H1 (cell line): Measurements from ENCODE around the gene RBM27. TPM values are rescaled to one million over a fixed set of nuclear protein-coding genes. Genes with fewer than 3 reads are reported as not detected.

Experiments
- CTCF ChIA-PET: fragments of 300-600 bp; sonication (Branson Sonifier 250); formaldehyde crosslinking; loops from one replicate; lab custom pipeline; 2021; ENCODE audit not compliant: partially characterized antibody; lab: Charles Lee
- POLR2A ChIA-PET: fragments of 300-600 bp; sonication (Branson Sonifier 250); formaldehyde crosslinking; loops from one replicate; lab custom pipeline; 2021; ENCODE audit warnings: inconsistent platforms; ENCODE audit not compliant: partially characterized antibody; lab: Charles Lee
- DNase-seq, 2 experiments: peaks; one replicate each; pipeline versions ENCODE4 v3.0.0 to v3.0.0-alpha.2; 2010 to 2022; ENCODE audit warnings: low spot score in 2 of 2, low read depth in 1 of 2, mixed read lengths in 1 of 2
- FAIRE-seq: peaks from 2 replicates; lab custom pipeline; 2011; peaks lifted over from hg19 to GRCh38; lab: Jason Lieb, UNC
- H2AFZ ChIP-seq: 2 replicates; pipeline ENCODE4 v1.8.1; 2012; ENCODE audit warnings: low read length, inconsistent platforms
- H2AK5ac ChIP-seq: 2 replicates; pipeline ENCODE4 v1.6.1; 2013; ENCODE audit warnings: low read depth, low read length
- H2BK120ac ChIP-seq: replicated peaks from 2 replicates; pipeline ENCODE3; 2013; ENCODE audit warnings: low read depth, low read length, inconsistent platforms
- H2BK12ac ChIP-seq: 2 replicates; pipeline ENCODE4 v1.6.1; 2013; ENCODE audit warnings: low read depth, low read length
- H2BK15ac ChIP-seq: 2 replicates; pipeline ENCODE4 v1.6.1; 2013; ENCODE audit warnings: low read length
- H2BK20ac ChIP-seq: 2 replicates; pipeline ENCODE4 v1.6.1; 2013; ENCODE audit warnings: low read length
- H2BK5ac ChIP-seq: 2 replicates; pipeline ENCODE4 v1.6.1; 2013; ENCODE audit warnings: low read depth, low read length
- H3K14ac ChIP-seq: 2 replicates; pipeline ENCODE4 v1.6.1; 2013; ENCODE audit warnings: inconsistent platforms; ENCODE audit not compliant: insufficient read length
- H3K18ac ChIP-seq: 2 replicates; pipeline ENCODE4 v1.6.1; 2013; ENCODE audit warnings: low read length; ENCODE audit errors: extremely low read depth
- H3K23ac ChIP-seq: 2 replicates; pipeline ENCODE4 v1.6.1; 2013; ENCODE audit warnings: inconsistent platforms; ENCODE audit not compliant: insufficient read length
- H3K23me2 ChIP-seq: 2 replicates; pipeline ENCODE4 v1.6.1; 2013; ENCODE audit warnings: low read depth, low read length
- H3K27ac ChIP-seq: 2 replicates; pipeline ENCODE4 v1.6.1; 2011; ENCODE audit warnings: low read depth, low read length, inconsistent platforms
- H3K27me3 ChIP-seq, 4 experiments: replicated peaks in 1 of 4; 1 replicate in 1 of 4; 2 replicates in 3 of 4; pipeline versions ENCODE4 v1.6.1 to v1.8.1; 2011 to 2013; ENCODE audit warnings: low read length in 3 of 4, mild to moderate bottlenecking in 3 of 4, inconsistent platforms in 2 of 4, mixed read lengths in 2 of 4, moderate library complexity in 1 of 4; ENCODE audit not compliant: control insufficient read depth in 3 of 4, insufficient read depth in 3 of 4; ENCODE audit errors: extremely low read depth in 1 of 4
- H3K36me3 ChIP-seq, 4 experiments: 2 replicates each; pipeline versions ENCODE4 v1.6.1 to v1.8.1; 2011 to 2013; ENCODE audit warnings: mild to moderate bottlenecking in 4 of 4, low read length in 3 of 4, moderate library complexity in 2 of 4, control low read depth in 1 of 4, inconsistent platforms in 1 of 4; ENCODE audit not compliant: insufficient read depth in 4 of 4, control insufficient read depth in 2 of 4
- H3K4ac ChIP-seq: replicated peaks from 2 replicates; pipeline ENCODE3; 2013; ENCODE audit warnings: low read length, low read depth, mixed read lengths, inconsistent platforms; ENCODE audit not compliant: insufficient read length
- H3K4me1 ChIP-seq, 4 experiments: replicated peaks in 1 of 4; 1 replicate in 1 of 4; 2 replicates in 3 of 4; pipeline versions ENCODE4 v1.6.1 to v1.8.1; 2011 to 2013; ENCODE audit warnings: low read length in 3 of 4, inconsistent platforms in 2 of 4, mixed read lengths in 1 of 4; ENCODE audit not compliant: insufficient read depth in 4 of 4, control insufficient read depth in 3 of 4
- H3K4me2 ChIP-seq, 2 experiments: 2 replicates each; pipeline versions ENCODE4 v1.6.1 to v1.8.1; 2011 to 2013; ENCODE audit warnings: low read depth in 2 of 2, low read length in 2 of 2, control low read depth in 1 of 2, inconsistent platforms in 1 of 2, mild to moderate bottlenecking in 1 of 2; ENCODE audit not compliant: insufficient read depth in 1 of 2
- H3K4me3 ChIP-seq, 4 experiments: fragments of 200-600, 300-600 bp in 1 of 4; sonication (generic), shearing (Covaris generic), sonication (Bioruptor Twin) in 1 of 4; 2 replicates each; pipeline versions ENCODE4 v1.5.1 to v1.8.1; 2011 to 2016; ENCODE audit warnings: low read length in 4 of 4, low read depth in 3 of 4, control low read depth in 2 of 4, inconsistent platforms in 2 of 4, mild to moderate bottlenecking in 2 of 4, mixed read lengths in 1 of 4, moderate library complexity in 1 of 4; ENCODE audit not compliant: insufficient read depth in 2 of 4; ENCODE audit errors: extremely low read depth in 1 of 4
- H3K56ac ChIP-seq: replicated peaks from 2 replicates; pipeline ENCODE3; 2013; ENCODE audit warnings: low read depth, mild to moderate bottlenecking, mixed read lengths, low read length, inconsistent platforms; ENCODE audit not compliant: insufficient read length
- H3K79me1 ChIP-seq: 2 replicates; pipeline ENCODE4 v1.6.1; 2013; ENCODE audit warnings: low read depth, low read length, control low read depth
- H3K79me2 ChIP-seq, 2 experiments: 2 replicates each; pipeline versions ENCODE4 v1.6.1 to v1.8.1; 2012 to 2013; ENCODE audit warnings: low read length in 2 of 2, mild to moderate bottlenecking in 2 of 2, inconsistent platforms in 1 of 2; ENCODE audit not compliant: insufficient read depth in 2 of 2, control insufficient read depth in 1 of 2
- H3K9ac ChIP-seq, 4 experiments: replicated peaks in 1 of 4; 1 replicate in 1 of 4; 2 replicates in 3 of 4; pipeline versions ENCODE4 v1.6.1 to v1.8.1; 2011 to 2013; ENCODE audit warnings: low read depth in 3 of 4, low read length in 3 of 4, control low read depth in 2 of 4, mild to moderate bottlenecking in 2 of 4, moderate library complexity in 2 of 4, inconsistent platforms in 1 of 4; ENCODE audit errors: extremely low read depth in 1 of 4
- H3K9me3 ChIP-seq, 2 experiments: 2 replicates each; pipeline versions ENCODE4 v1.6.1 to v1.8.1; 2012 to 2013; ENCODE audit warnings: mild to moderate bottlenecking in 2 of 2, moderate library complexity in 2 of 2, control low read depth in 1 of 2, inconsistent platforms in 1 of 2, low read depth in 1 of 2, low read length in 1 of 2, mixed read lengths in 1 of 2; ENCODE audit not compliant: insufficient read depth in 2 of 2
- H4K20me1 ChIP-seq, 2 experiments: replicated peaks in 1 of 2; 2 replicates each; pipeline versions ENCODE3 to v1.8.1; 2011 to 2013; ENCODE audit warnings: inconsistent platforms in 2 of 2, low read length in 2 of 2, mild to moderate bottlenecking in 1 of 2; ENCODE audit not compliant: insufficient read depth in 2 of 2, control insufficient read depth in 1 of 2
- H4K5ac ChIP-seq: 2 replicates; pipeline ENCODE4 v1.6.1; 2013; ENCODE audit warnings: low read length, low read depth, mixed read lengths, inconsistent platforms; ENCODE audit not compliant: insufficient read length
- H4K8ac ChIP-seq: 2 replicates; pipeline ENCODE4 v1.8.0; 2013; ENCODE audit warnings: mild to moderate bottlenecking, moderate library complexity, low read length, inconsistent platforms; ENCODE audit not compliant: insufficient read depth; ENCODE audit errors: extremely low read depth
- H4K91ac ChIP-seq: replicated peaks from 2 replicates; pipeline ENCODE3; 2013; ENCODE audit warnings: low read length, mixed read lengths, inconsistent platforms; ENCODE audit not compliant: insufficient read length
- ASH2L ChIP-seq: fragments of 200-600, 300-600 bp; sonication (generic); IDR thresholded peaks from one replicate; pipeline ENCODE4 v1.7.1; 2017; ENCODE audit warnings: low read length
- ATF2 ChIP-seq: IDR thresholded peaks from 2 replicates; pipeline ENCODE4 v1.6.1; 2012; ENCODE audit warnings: low read length, inconsistent platforms
- ATF3 ChIP-seq: IDR thresholded peaks from 2 replicates; pipeline ENCODE4 v1.6.1; 2011; ENCODE audit warnings: low read depth, mild to moderate bottlenecking, low read length; ENCODE audit not compliant: insufficient read depth
- BACH1 ChIP-seq: IDR thresholded peaks from 2 replicates; pipeline ENCODE4 v1.6.1; 2012; ENCODE audit warnings: low read length, improper control_type of control experiment
- CHD2 ChIP-seq: IDR thresholded peaks from 2 replicates; pipeline ENCODE4 v1.6.1; 2012; ENCODE audit warnings: low read length, improper control_type of control experiment
- NANOG ChIP-seq: IDR thresholded peaks from 2 replicates; pipeline ENCODE4 v1.6.1; 2011; ENCODE audit warnings: low read length, low read depth, mild to moderate bottlenecking, inconsistent platforms; ENCODE audit not compliant: insufficient read depth, poor library complexity, severe bottlenecking
- RBBP5 ChIP-seq: IDR thresholded peaks from 2 replicates; pipeline ENCODE4 v1.7.1; 2012; ENCODE audit warnings: low read depth, mild to moderate bottlenecking, inconsistent platforms, low read length, moderate library complexity, borderline replicate concordance
- RXRA ChIP-seq: IDR thresholded peaks from 2 replicates; pipeline ENCODE4 v1.6.1; 2011; ENCODE audit warnings: low read depth, mild to moderate bottlenecking, low read length, moderate library complexity; ENCODE audit not compliant: insufficient read depth
- SP1 ChIP-seq: IDR thresholded peaks from 2 replicates; pipeline ENCODE4 v1.6.1; 2011; ENCODE audit warnings: low read depth, low read length
- SRF ChIP-seq: IDR thresholded peaks from 2 replicates; pipeline ENCODE4 v1.6.1; 2011; ENCODE audit warnings: mild to moderate bottlenecking, low read depth, low read length, moderate library complexity
- USF2 ChIP-seq: IDR thresholded peaks from 2 replicates; pipeline ENCODE4 v1.6.1; 2011; ENCODE audit warnings: low read length, improper control_type of control experiment
- whole genome bisulfite sequencing, 2 experiments: shearing (Covaris generic) in 1 of 2; methylation state at CpG; one replicate each; pipeline versions ENCODE4 v1.1.6 to v1.1.7; 2013 to 2015; ENCODE audit warnings: low lambda C conversion rate in 2 of 2, mixed read lengths in 2 of 2, inconsistent platforms in 1 of 2, low coverage in 1 of 2, missing lambda C conversion rate in 1 of 2; ENCODE audit not compliant: insufficient replicate concordance in 2 of 2, insufficient coverage in 1 of 2, insufficient read length in 1 of 2; ENCODE audit errors: extremely low coverage in 1 of 2, missing lambda C conversion rate in 1 of 2; 5-methylcytosine and 5-hydroxymethylcytosine counted together
- polyA plus RNA-seq, 7 experiments: library from polyadenylated mRNA; depleted of rRNA in 3 of 7; stranded (reverse) in 5 of 7; unstranded in 2 of 7; fragments of >200 nt in 5 of 7; fragments of 200-250 nt in 2 of 7; gene quantifications; 1 replicate in 5 of 7; 2 replicates in 1 of 7; 4 replicates in 1 of 7; pipeline versions ENCODE4 v1.2.1 to v1.2.3, GENCODE V29; 2011 to 2013; ENCODE audit warnings: missing spikeins in 2 of 7, mixed read lengths in 2 of 7
- total RNA-seq: library from RNA; stranded (reverse); fragmentation: NEBNext Ultra II Directional; extraction: Animal tissue kit (Norgen Biotek cat#: 25700); gene quantifications from 2 replicates; pipeline ENCODE4 v1.2.1, GENCODE V29; 2021

RBM27 gene
- total and polyA plus RNA-seq, 2 of the 8 experiments (the other 6 are each of a cell fraction or from before 2014, with no cell fraction given), result 13.1 to 42.9 TPM

- Histone ChIP-seq H4K8ac (no peak overlapping the region), H3K79me2 (peaks cover 0 to 12% of the 10 kb centered on the region in 2 experiments; a peak in 2 of 4 replicates), H4K91ac (no peak overlapping the region), H2AK5ac (no peak overlapping the region), H4K5ac (no peak overlapping the region), H3K56ac (no peak overlapping the region), H3K36me3 (peaks cover 26 to 93% (median 70%) of the 10 kb centered on the region in 4 experiments), H3K4ac (no peak overlapping the region), H3K9ac (no peak overlapping the region), H3K4me1 (no peaks in the 10 kb centered on the region), H3K27ac (no peak overlapping the region), H3K79me1 (no peaks in the 10 kb centered on the region), H3K4me3 (no peak overlapping the region), H4K20me1 (peaks cover 0 to 9% of the 10 kb centered on the region in 2 experiments), H2BK12ac (no peak overlapping the region), H2BK5ac (no peak overlapping the region), H3K27me3 (no peaks in the 10 kb centered on the region), H3K23me2 (no peaks in the 10 kb centered on the region), H2BK15ac (no peak overlapping the region), H3K4me2 (no peak overlapping the region), H2BK20ac (no peak overlapping the region), H3K23ac (no peak overlapping the region), H3K14ac (no peak overlapping the region), H2BK120ac (no peak overlapping the region), H2AFZ (no peak overlapping the region), H3K18ac (no peak overlapping the region), H3K9me3 (no peaks in the 10 kb centered on the region)
- FAIRE-seq (no peak), DNase-seq (no peak)
- ChIA-PET POLR2A (interaction anchor here (0.9 to 4.0 kb wide), 9 partner anchors 9 to 281 kb away, joined by 3 to 34 read pairs (median 4); no protein-coding TSS in a partner anchor), CTCF (interaction anchor here (0.7 to 1.2 kb wide), 2 partner anchors 27 to 34 kb away, joined by 3 to 4 read pairs; no protein-coding TSS in a partner anchor)
- WGBS, 2 experiments, result 92% methylated on average over 1 of the region's 1 CpG; no CpG with 5 or more reads in 1 of the 2 experiments
- TF ChIP-seq SP1 (no peak), RXRA (no peak), SRF (no peak), ASH2L (no peak), ATF3 (no peak), ATF2 (no peak), CHD2 (no peak), USF2 (no peak), RBBP5 (no peak), BACH1 (no peak), NANOG (no peak)
These were observed 37.5 kb upstream of the RBM27 start for GRCh38 chr5:146165903-146166302.
